Adipose tissue (tissue), 3 donors: Measurements from ENCODE around the gene NADSYN1. TPM values are rescaled to one million over a fixed set of nuclear protein-coding genes. Genes with fewer than 3 reads are reported as not detected.
"Not testable (repeated sequence)": the region's sequence is repeated elsewhere in the genome, so short reads cannot be mapped to it uniquely, and the experiment has no call there.

Experiments used
- H3K27ac ChIP-seq: one replicate; pipeline ENCODE4 v1.5.1; 2013; ENCODE audit warnings: low read depth, low read length
- WGBS, 3 donors: extraction: QIAGEN DNeasy Blood & Tissue Kit; methylation state at CpG; one replicate each; pipeline ENCODE4 v1.1.7; 2013; 5-methylcytosine and 5-hydroxymethylcytosine counted together
- polyA plus RNA-seq, 3 donors: library from polyadenylated mRNA; stranded (reverse); fragments of 200-250 nt; gene quantifications; one replicate each; pipeline ENCODE4 v1.2.3, GENCODE V29; 2013
- donor health status: healthy with polysubstance abuse.
- donor health status: Bipolar disorder and iron deficiency.
- donor health status: healthy.

NADSYN1 gene
- polyA plus RNA-seq, 3 donors: 30.6 to 40.6 (median 35.9) TPM

GRCh38 chr11:71534711-71535608 is 82.0 kb downstream of the NADSYN1 start:
- WGBS, 3 donors: 32 to 69% (median 69%) methylated on average over 17 of the region's 17 CpGs
- not testable (repeated sequence) for H3K27ac ChIP-seq

- H3K27ac ChIP-seq: no peak overlapping the region
- 92 to 96% (median 96%) methylated on average over 9 of the region's 9 CpGs for whole genome bisulfite sequencing, 3 donors
Measured at GRCh38 chr11:71535825-71536224, 82.8 kb downstream of the NADSYN1 start.

GRCh38 chr11:71537537-71537936 is 84.5 kb downstream of the NADSYN1 start:
- WGBS, 3 donors: 79 to 90% (median 82%) methylated on average over 9 of the region's 9 CpGs
- no peak overlapping the region for H3K27ac ChIP-seq

GRCh38 chr11:71537977-71538665 is 85.1 kb downstream of the NADSYN1 start, which contains the start of gene KRTAP5-8:
KRTAP5-8 (plus strand) TSS chr11:71538025; CDS start chr11:71538056, 31 bp downstream.
- H3K27ac ChIP-seq: not testable (repeated sequence)
- 52 to 81% (median 53%) methylated on average over 4 of the region's 4 CpGs for WGBS, 3 donors

- H3K27ac ChIP-seq: no peak overlapping the region
- 86 to 93% (median 92%) methylated on average over 4 of the region's 4 CpGs for WGBS, 3 donors
Measured at GRCh38 chr11:71538666-71538990, 85.6 kb downstream of the NADSYN1 start.

- H3K27ac ChIP-seq: no peak overlapping the region
- 85 to 87% (median 86%) methylated on average over 11 of the region's 11 CpGs for WGBS, 3 donors
Measured at GRCh38 chr11:71539017-71539416, 86.0 kb downstream of the NADSYN1 start.

- not testable (repeated sequence) for H3K27ac ChIP-seq
- WGBS, 3 donors: 94 to 98% (median 96%) methylated on average over 11 of the region's 11 CpGs
Measured at GRCh38 chr11:71539971-71540370, 87.0 kb downstream of the NADSYN1 start.

- WGBS, 3 donors: 87 to 97% (median 89%) methylated on average over 9 of the region's 9 CpGs
- not testable (repeated sequence) for H3K27ac ChIP-seq
Measured at GRCh38 chr11:71540521-71541304, 87.7 kb downstream of the NADSYN1 start.

GRCh38 chr11:71542382-71542781 is 89.4 kb downstream of the NADSYN1 start:
- 90 to 92% (median 91%) methylated on average over 7 of the region's 7 CpGs for WGBS, 3 donors
- no peak overlapping the region for H3K27ac ChIP-seq

GRCh38 chr11:71542879-71543777 is 90.1 kb downstream of the NADSYN1 start:
- 71 to 77% (median 71%) methylated on average over 15 of the region's 15 CpGs for WGBS, 3 donors
- H3K27ac ChIP-seq: no peak overlapping the region

GRCh38 chr11:71543866-71544265 is 90.9 kb downstream of the NADSYN1 start:
- 33 to 74% (median 34%) methylated on average over 8 of the region's 8 CpGs for WGBS, 3 donors
- H3K27ac ChIP-seq: no peak overlapping the region

- no peak overlapping the region for H3K27ac ChIP-seq
- WGBS, 3 donors: 86 to 91% (median 89%) methylated on average over 6 of the region's 6 CpGs
Measured at GRCh38 chr11:71544525-71545214, 91.7 kb downstream of the NADSYN1 start.

GRCh38 chr11:71545405-71545966 is 92.5 kb downstream of the NADSYN1 start:
- 83 to 89% (median 87%) methylated on average over 12 of the region's 12 CpGs for WGBS, 3 donors
- H3K27ac ChIP-seq: no peak overlapping the region

- no peak within 1 kb of the TSS for H3K27ac ChIP-seq
- WGBS, 3 donors: 51 to 74% (median 64%) methylated on average over 5 of the region's 5 CpGs
Measured at GRCh38 chr11:71548120-71548519, 95.1 kb downstream of the NADSYN1 start, which contains the start of gene KRTAP5-9. KRTAP5-9 (plus strand) TSS chr11:71548420; CDS start chr11:71548658, 238 bp downstream.

- 29 to 59% (median 35%) methylated on average over 5 of the region's 5 CpGs for WGBS, 3 donors
- no peak overlapping the region for H3K27ac ChIP-seq
Measured at GRCh38 chr11:71548716-71549151, 95.7 kb downstream of the NADSYN1 start.
